HG03457 (cell line): ENCODE data around the gene CTDSP2.

Experiments
- ATAC-seq: cut with Tn5 transposase; IDR thresholded peaks from one replicate; pipeline ENCODE4 v1.9.1; 2021; ENCODE audit warnings: moderate number of reproducible peaks; ENCODE audit not compliant: unreplicated experiment

CTDSP2 gene

DNA sequence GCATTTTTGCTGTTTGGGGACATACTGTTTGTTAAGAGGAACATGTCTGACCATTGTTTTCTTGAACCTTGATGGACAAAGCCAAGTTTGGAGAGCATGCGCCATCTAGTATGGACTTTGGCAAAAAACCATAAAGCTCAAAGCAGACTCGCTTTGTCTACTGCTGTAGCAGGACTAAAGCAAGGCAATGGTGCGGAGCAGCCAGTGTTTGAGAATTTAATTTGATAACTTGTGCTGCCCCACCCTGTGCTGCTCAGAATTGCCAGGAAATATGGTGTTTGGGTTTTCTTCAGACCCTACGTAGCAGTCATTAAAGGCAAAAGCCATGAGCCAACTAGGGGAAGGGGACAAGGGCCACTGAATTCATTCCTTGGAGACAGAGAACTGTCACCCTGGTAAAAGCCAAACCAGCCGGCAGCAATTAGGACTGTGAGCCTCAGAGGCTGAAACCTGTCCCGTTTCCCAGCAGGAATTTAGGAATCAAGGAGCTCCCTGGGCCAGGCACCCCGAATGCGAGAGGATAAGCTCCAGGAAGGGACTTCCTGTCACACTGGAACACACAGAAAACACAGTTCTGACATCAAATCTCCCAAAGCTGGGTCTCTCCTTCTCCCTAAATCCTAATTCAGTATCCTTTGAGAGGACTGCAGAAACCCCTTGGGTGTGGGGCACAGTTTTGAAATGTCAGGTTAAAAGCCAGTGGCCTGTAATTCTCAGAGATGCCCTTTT lies 29.1 kb downstream of the CTDSP2 start:
- no peak for ATAC-seq

DNA sequence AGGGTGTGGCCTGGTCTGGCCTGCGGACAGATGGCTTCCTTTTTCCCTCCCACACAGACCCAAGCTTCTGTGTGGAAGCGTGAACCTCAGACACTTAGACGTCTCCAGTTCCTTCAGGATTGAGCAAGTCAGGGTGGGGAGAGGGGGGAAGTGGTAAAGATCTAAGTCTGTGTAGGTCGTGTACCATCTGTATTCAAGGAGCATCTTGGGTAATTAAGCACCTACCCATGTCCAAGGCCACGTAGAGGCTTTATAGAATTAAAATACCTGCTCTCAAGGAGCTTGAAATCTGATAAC lies 29.7 kb downstream of the CTDSP2 start:
- no peak for ATAC-seq

DNA sequence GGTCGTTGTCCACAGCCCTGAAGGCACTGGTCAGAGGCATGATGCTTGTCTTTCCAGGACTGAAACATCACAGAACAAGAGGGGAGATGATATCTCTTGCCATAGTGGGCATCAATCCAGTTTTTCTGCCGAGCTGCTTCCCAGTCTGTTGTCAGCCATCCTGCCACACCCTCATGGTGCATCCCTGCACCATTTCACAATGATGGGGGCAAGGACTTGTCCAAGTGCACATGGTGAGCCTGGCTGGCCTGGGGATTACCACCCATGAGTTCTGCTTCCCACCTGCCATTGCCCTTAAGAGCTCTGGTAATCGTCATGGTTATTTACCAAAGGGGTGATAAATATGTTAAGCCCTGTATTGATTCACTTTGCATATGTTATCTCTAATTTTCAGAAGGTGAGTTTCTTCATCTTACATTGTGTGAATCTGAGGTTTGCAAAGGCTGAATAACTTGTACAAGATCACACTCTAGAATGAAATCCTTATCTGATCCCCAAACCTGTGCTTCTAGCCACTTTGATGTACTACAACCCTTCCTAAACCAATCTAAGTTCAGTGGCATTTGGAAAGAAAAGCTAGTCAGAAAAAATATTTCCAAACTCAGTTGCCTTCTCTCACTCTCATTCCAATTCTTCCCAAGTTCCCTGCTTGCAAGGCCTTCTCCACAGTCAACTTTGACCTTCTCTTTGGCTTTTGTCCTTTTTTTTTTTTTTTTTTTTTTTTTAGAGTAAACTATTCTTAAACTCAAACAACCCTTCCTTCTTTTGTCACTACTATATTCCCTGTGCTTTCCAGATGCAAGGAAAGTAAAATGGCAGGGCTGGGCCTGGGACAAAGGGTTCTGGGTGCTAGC lies 30.3 kb downstream of the CTDSP2 start:
- ATAC-seq, result no peak

DNA sequence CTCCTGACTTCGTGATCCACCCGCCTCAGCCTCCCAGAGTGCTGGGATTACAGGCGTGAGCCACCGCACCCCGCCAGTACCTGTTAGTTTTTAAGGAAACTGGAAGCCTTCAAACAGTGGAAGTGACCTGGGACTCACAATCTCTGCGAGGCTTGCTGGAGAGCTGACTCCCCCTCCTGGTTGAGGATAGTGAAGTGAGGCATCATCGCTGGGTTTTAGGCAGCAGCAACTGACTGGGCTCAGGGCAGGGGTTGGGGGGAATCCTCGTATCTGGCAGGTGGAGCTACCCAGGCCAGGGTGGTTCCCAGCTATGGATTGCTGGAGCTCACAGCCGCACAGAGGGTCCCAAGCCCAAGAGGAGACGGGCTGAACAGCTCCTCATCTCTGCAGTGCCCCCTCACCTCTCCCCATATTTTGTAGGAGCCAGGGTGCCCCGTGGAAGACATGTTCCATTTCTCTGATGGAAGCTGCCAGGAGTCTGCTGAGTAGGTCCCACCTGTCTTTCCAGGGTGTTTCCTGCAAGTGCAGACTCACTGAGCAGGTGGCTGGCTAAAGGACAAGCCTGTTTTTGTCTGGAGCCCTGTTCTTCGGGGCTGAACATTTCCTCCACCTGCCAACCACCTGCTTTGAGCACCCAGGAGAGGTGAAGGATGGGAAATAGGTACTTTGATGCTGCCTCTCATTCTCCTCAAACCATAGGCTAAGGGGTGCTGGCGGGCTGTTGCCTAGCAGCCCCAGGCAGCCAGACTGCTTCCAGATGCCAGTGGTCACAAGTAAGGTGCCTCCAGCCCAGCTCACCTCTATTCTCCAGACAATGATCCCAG lies 31.1 kb downstream of the CTDSP2 start:
- ATAC-seq, result no peak

DNA sequence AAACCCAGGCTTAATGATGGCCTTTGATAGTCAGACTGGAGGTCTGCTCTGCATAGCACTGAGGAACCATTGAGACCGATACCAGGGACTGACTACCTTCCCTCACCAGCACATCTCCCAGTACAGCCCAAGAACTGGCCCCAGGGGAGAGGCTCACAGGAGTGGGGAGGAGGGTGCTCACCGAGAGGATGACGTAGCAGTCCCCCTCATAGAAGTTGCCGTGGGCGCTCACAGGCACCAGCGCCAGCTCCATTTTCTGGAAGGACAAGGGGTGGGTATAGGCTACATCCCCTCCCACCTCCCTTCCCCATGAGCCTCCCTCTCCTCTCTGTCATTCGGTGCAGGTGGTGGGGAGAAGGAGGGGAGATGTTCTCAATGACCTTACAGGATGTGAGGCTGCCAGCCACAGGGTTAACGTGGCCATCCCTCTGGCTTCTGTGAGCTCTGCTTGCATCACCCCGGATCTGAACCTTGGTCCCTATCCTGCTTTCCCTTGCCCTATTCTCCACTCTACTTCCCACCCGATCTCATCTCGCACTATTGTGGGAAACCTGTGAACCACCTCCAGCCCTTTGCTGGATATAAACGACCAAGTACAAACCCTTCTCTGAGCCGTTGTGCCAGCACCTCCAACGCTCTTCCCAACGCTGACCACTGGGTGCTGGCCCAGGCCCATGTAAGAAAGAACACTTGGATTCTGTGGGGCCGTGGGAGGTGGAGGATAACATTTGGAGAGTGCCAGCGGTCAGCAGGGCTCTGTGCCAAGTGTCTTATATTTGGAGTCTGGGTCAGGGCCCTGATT lies 32.4 kb downstream of the CTDSP2 start:
- ATAC-seq, result no peak

DNA sequence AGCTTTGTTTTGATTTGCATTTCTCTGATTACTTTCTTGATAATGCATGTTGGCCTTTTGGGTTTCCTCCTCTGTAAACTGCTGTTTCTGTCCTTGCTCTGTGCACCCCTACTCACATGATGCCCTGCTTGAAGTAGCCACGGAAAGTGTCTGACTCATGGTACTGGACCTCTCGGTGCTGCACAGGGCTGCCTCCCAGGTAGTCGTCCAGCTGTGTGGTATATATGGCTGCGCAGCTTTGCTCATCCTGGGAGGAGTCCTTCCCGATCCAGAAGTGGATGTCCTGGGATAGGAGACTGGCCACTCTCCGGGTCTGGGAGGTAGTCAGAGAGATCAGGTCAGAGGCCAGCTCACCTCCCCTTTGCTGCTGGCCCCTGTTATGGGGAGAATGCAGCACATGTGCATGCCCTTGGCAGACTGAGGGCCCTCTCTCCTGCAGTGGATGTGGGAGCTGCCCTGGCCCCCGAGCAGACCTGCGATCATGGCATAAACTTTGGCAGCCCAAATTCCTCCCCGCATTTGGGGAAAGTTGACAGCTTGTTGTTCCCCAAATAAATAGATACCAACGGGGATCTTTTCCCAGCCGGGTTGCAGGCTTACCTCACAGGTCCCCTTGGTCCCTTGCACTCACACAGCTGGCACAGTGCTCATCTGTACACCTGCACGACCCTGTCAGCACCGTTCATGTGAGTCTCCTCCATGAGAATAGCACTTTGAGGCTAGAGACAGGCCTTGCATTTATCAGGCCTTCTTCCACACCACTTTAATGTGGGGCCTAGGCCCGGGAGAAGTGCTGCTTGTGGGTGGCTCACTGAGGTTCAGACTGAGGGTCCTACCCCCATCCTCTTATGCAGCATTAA lies 33.2 kb downstream of the CTDSP2 start:
- no peak for ATAC-seq

DNA sequence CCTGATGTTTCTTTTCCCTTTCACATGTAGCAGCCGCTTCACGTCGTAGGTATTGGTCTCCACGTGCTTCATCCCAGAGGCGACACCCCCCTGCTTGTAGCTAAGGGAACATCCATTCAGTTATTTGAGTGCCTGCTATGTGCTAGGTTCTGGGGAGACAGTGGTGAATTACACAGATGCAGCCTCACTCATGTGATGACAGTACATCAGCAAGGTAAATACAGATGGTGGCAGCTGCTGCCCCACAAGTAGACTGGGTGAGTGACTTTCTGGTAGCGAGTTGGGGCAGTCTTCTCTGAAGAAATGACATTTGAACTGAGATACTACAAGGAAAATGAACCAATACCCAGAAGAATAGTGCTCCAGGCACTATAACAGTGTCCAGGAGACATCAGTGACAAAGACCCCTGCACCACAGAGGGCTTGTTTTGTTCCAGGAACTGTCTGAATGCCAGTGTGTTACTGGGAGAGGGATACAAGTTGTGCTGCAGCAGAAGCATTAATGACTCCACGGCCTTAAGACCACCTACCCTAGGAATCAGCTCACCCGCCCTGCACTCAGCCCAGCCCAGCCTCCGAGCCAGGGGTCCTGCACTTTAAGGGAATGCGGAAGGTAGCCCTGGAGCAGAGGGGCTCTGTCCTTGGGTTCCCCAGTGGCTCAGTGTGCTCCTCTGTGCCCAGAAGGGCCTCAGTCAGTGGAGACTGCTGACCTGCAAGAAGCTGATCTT lies 35.3 kb downstream of the CTDSP2 start:
- no peak for ATAC-seq

DNA sequence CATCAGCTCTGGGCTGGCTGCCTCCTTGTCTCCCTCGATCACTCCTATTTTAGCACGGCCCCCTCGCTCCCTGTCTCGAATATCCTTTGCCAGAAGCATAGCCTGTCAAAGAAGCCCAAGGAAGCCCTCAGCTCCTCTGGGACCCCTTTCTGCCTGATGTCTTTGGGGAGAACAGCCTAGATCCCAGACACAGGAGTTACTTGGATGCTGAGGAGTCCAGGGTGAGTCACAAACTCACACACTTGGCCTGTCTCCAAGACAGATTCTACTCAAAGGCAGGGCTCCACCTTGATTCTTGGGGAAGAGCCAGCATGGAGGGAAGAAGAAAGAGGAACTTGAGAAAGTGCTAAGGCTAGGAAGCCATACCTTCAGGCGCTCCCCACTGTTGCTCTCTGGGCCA lies 36.1 kb downstream of the CTDSP2 start:
- ATAC-seq, result no peak

DNA sequence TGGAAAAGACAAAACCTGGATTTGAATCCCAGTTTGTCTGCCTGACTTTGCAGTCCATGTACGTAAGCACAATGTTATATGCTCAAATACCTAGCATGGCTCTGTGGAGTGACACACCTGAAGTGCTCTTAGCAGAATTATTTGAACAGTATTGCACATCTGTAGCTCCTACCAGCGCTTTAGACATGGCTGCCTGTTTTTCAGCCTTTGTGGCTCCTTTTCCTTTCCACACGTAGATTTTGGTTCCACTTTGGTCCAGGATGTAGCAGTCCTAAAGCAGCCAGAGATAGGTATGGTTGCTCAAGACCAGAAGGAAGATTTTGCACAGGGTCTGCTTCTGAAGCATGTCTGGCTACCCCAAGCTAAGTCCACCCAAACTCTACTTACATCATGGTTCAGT lies 37.1 kb downstream of the CTDSP2 start:
- ATAC-seq, result no peak

DNA sequence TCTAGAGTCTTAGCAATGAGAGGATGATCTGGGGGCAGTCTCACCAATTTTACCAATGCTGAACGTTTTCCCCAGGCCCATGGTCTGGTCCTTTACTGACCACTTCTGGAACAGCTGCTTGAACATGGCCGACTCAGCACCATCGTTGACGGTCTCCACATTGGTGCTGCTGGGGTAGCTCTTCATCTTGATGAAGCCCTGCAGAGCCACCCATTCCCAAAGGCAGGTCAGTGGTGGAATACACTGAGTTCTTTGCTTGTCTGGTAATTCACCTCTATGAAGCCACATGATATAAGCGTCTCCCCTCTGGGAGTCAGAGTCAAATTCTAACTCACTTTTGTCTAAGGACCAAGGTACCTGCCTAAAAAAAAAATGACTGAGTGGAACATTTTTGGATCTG lies 38.2 kb downstream of the CTDSP2 start:
- ATAC-seq, result no peak

DNA sequence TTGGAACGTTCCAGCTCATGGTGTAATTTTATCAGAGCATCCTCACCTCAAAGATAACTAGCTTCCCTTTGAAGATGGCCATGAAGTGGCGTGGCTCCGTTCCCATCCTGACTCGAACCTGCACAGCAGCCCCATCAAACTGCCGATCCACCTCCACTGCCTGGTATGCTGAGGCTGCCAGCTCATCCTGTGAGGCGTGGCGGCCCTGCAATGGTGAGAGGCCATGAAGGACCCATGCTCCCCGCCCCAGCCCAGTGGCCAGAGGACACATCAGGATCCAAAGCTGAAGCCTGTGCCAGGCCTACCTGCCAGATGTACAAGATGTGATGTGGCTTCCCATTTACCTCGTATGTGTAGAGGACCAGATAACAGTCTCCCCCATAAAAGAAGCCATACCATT lies 39.2 kb downstream of the CTDSP2 start:
- no peak for ATAC-seq

DNA sequence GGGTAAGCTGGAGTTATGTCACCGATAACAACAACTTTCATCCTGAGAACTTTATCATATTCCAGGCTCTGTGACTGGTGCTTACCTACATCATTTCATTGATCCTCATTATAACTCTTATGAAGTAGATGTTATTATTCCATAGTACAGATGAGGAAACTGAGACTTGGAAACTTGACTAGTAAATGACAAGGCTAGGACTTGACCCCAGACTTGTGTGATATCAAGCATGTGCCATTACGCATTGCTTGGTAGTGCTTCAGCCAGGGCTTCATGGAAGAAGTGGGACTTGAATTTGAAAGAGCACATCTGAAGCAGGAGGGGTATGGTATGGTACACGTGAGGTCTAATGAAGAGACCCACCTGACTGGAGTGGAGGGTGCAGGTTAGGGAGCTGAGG lies 39.9 kb downstream of the CTDSP2 start:
- no peak for ATAC-seq

DNA sequence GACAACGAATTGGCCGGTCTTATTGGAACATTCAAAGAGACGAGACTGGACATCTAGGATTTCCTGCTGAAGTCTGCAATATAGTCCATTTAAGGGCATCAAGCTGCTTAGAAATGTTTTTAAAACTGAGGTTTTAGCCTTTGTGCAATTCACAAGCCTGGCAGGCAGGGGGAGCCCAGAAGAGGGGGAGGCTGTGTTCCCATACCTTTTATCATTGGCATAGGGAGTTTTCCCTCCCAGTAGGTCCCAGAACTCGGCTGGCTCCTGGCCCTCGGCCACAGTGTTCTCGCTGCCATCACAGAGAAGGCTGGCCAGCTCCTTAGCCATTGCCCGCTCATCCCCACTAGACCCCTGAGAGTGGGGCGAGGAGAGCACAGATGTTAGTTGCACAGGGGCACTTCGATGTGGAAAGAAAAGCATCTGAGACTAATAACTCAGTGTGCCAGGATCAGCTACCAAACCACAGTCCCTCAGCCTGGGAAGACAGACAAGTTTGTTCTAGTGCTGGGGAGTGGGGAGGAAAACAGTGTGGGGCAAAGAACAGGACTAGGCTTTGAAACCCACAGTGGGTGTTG lies 43.1 kb downstream of the CTDSP2 start:
- ATAC-seq, result no peak

DNA sequence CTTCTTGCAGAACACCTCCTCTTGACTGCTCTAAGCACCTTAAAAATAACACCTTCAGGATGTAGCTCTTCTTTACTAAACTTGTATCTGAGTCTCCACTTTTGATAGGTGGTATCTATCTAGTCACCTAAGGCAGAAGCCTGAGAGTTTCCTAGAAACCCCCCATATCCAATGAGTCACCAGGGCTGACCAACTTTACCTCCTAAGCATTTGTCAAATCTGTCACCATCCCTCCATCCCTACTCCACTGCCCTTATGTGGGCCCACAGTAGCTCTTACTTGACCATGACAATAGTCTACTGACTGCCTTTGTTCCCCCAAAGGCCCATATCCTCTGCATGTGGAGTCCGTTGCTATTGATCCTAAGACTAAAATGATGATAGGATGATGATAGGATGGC lies 43.9 kb downstream of the CTDSP2 start:
- ATAC-seq, result no peak

DNA sequence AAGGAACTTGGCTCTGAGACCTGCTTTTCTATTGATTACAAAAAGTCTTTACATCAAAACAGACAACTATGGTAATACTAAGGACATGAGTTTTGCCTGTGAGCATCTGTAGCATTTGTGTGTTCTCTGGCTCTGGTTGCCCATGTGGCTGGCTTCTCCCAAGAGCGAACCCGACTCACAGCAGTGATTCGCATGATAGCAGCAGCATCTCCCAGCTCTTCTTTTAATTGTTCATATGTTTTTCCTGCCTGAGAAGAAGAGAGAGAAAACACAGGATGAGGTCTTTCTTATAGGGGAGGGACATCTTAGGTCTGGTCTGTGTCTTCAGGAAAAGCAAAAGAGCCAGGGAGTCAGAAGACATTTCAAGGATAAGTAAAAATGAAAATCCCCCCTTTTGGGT lies 45.6 kb downstream of the CTDSP2 start:
- no peak for ATAC-seq

DNA sequence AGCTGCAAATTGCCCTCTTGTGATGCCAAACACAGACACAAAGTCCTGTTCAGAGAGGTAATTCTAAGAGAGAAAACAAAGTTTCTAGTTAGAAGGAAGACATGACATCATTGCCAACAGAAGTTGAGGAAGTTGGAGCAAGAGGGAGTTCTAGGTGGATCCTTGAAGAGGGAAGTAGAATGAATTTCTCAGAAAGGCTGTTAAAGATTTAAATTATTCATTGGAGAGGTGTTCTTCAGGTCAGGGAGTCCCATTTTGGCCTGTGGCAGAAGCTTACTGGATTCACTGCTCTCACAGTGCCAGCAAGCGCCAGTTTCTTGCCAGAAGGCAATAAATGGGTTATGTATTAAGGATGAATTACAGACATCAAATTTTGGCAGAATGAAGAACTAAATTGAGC lies 48.6 kb downstream of the CTDSP2 start:
- no peak for ATAC-seq

DNA sequence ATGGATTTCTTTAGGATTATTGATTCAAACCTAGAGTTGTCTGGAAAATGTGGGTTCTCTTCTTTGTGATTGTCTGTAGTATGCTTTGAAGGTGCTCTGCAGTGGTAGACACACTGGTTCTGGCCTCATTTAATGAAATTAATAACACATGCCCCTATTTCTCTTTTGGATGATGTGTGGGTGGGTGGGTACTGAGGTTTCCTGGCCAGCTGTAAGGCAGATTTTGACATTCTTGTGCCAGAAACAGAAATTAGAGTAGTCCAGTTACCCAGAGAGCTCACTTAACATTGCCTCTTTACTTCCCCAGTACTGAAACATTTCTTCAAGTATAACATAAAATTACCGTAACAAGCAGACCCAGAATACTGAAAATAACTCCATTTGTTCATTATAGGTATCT lies 49.5 kb downstream of the CTDSP2 start:
- ATAC-seq, result no peak

DNA sequence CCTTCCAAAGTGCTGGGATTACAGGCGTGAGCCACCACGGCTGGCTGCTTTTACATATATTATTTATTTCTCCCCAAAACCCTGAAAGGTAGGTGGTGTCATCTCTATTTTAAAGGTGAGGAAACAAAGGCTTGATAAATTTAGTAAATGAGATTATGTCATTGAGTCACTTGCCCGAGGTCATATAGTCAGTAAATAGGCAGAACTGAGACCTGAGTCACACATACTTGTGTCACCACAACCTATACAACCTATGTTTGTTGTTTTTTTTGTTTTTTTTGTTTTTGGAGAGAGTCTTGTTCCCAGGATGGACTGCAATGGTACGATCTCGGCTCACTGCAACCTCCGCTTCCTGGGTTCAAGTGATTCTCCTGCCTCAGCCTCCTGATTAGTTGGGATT lies 51.2 kb downstream of the CTDSP2 start:
- no peak for ATAC-seq

DNA sequence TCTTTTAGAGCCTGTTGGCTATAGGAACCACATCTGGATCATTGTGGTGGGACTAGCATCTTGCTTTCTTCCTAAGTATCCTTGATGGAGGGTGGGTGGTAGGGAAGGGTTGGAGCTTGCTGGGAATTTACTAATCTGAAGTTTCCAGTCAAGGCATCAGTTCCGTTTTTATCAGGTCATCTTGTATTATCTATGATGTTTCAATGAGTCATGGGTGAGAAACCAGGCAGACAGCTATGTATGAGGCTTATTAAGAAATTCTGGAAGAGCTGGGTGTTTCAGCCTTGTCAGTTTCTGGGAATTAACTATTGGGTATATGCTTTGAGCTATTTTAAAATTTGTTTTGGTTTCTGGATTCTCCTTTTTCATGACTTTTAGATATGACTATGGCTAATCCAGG lies 52.6 kb downstream of the CTDSP2 start:
- no peak for ATAC-seq
